Pulmonary artery endothelial cell (primary cell): ENCODE results near the gene SSTR5. TPM values are rescaled to one million over a fixed set of nuclear protein-coding genes. Genes with fewer than 3 reads are reported as not detected.

ENCODE experiments used
- DNase-seq: peaks from one replicate; pipeline ENCODE4 v3.0.0-alpha.2; 2011; ENCODE audit warnings: low read depth, low spot score
- total RNA-seq: library from RNA; depleted of rRNA; stranded (reverse); fragments of >200 nt; gene quantifications from 2 replicates; pipeline ENCODE4 v1.2.3, GENCODE V29; 2014

Gene SSTR5
- total RNA-seq, 1 donor from 2014 or later, result 0.07 TPM

DNA sequence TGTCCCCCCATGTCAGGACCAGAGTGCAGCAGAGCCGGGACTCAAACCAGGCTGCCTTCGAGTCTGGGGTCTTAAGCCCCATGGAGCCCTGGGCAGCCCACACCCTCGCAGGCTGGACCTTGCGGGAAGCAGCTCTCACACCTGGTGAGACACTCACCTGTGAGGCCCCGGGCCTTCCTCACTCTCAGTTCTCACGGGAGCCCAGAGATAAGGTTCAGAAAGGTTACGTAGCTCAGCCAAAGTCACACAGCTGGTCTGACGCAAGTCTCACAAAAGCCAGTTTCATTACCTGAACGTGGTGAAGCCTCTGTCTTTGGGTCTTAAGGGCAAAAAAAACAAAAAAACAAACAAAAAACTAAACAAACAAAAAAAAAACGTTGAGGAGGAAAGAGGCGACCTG, 32.8 kb upstream of the SSTR5 start:
- no peak for DNase-seq

GRCh38 chr16:1040346-1040745, 32.2 kb upstream of the SSTR5 start:
- no peak for DNase-seq

DNA sequence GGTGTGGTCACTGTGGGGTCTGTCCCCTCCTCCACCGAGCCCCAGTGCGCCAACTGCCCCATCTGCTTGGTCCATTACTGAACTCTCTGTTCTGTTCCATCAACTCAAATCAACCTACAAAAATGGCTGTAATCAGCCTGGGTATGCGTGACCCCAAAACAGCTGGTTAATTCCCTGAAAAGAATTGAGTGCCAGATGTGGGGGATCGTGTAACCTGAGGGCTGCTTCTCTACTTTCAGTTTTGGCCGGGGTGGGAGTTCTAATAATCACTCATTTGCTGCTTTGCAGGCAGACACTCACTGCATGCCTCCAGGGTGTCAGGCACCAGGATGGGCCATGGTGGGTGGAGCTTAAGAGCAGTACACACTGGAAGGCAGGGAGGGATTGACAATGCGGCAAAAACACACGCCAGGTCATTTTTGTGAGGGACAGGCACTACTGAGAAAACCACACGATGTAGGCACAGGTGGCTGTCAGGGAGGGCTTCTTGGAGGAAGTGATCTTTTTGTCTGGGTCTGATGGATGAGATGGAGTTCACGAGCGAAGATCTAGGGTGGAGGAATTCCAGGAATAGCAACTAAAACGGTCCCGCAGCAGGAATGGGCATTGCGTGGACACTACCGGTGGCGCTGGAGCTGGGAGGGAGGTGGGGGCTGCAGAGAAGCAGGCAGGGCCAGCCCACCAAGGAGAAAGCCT, 30.4 kb upstream of the SSTR5 start:
- no peak for DNase-seq

GRCh38 chr16:1042866-1043265, 29.7 kb upstream of the SSTR5 start:
- no peak for DNase-seq

- no peak for DNase-seq
Measured at GRCh38 chr16:1043881-1044451, 28.6 kb upstream of the SSTR5 start.

DNA sequence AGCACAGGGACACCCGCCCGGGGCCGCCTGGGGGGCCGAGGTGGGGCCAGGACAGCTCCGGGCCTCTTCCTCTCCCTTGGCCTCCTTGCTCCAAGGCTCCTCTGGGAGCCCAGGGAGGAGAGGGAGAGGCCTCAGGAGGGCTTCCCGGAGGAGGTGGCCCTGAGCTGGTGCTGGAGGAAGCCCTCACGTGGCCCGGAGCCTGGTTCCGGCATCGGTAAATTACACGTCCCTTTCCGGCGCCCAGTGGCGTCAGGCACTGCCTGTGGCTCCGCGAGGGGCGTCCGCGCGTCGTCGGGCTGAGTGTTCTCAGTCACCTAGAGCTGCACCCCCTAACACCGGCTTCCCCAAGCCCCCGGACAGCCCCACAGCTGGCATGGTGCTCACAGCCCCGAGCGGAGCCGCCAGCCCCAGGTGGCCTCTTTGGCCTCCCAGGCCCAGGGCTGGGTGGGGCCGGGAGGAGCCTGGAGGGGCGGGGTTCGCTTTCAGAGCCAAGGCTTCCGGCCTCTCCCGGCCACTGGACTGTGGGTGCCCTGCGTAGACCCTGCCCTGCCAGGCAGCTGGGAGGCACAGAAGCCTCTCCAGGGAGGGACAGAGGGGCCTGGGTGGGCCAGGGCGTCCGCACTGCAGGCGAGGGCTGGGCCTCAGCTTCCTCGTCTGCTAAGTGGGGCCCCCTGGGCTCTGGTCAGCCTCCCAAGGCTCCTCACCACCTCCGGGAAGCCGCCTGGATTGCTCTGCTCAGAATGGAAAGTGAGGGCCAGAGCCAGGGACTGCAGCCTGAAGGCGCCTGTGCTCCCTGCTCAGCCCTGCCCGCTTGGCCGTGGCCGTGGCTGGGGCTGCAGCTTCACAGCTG, 27.9 kb upstream of the SSTR5 start:
- DNase-seq, result no peak

DNA sequence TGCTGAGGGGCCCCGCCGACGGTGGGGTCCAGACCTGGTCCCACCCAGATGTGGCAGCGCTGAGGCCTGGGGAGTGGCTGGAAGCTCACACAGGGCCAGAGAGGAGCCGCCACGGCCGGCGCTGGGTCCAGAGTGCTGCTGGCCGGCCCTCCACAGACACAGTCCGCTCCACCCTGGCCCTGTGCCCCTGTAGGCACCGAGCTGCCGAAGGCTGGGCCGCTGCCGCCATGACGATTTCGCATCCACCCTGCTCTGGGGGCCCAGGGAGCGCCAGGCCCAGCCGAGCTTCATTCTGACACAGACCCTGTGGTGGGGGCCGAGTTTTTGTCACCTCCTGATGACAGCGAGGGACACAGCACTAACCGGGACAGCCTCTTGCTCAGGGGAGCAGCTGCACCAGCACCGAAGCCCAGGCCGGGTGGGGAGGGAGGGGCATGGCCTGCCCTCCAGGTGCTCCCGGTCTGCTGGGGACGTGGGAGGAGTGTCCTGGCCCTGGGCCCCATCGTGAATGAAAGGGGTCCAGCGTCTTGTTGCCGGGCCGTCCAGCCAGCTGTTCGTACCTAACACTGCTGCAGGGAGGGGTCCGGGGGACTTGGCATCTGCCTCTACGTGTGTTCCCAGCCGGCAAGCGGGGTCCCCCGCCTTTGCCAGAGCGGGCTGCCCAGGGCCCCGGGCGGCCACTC, 27.1 kb upstream of the SSTR5 start:
- DNase-seq, result no peak

DNA sequence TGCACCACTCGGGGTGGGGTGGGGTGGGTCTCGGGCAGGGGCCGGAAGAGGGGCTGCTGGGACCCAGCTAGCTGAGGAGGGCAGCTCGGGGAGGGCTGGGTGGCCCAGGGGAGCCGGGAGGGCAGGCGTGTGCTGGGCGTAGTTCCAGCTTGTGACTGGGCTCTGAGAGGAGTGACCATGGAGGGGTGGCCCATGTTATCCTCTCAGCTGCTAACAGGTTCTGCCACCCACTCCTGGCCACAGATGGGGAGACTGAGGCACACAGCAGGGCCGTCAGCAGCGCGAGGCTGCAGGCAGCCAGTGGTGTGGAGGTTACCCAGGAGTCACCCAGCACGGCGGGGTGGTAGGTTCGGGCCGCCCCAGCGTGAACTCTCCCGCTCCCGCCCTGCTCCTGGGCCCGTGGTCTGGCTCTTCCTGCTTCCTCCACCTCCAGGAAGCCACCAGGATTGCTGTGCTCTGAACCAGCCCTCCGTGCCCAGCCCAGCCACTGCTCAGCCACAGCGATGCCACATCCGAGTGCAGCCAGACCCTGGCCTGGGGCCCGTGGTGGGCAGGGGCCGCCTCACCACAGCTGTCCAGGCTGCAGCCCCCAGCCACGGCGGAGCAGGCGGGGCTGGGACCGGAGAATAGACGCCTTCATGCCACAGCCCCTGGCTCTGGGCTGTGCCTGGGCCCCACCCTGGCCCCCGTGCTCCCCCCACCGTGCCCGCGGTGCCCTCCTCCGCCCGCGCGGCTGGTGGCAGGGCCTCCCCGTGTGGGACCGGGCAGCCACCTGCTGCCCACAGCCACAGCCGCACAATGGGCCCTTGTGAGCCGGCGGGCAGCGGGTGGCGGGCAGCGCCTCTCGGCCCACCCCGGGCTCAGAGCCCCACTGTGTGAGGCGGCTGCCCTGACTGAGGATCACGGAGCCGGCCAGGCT, 26.3 kb upstream of the SSTR5 start:
- DNase-seq, result no peak

DNA sequence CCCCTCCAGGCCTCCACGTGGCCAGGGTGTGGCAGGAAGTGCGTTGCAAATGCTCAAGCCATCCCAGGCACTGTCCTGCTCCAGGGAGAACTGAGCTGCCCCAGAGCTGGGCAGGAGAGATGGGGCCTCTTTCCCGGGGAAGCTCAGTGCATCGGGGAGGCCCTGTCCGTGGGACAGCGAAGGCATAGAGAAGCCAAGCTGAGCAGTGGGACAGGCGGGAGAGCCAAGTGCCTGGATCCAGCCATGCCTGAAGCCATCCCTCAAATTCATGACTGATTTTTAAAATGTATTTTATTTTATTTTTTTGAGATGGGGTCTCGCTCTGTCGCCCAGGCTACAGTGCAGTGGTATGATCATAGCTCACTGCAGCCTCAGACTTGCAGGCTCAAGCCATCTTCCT, 25.4 kb upstream of the SSTR5 start:
- DNase-seq, result no peak

DNA sequence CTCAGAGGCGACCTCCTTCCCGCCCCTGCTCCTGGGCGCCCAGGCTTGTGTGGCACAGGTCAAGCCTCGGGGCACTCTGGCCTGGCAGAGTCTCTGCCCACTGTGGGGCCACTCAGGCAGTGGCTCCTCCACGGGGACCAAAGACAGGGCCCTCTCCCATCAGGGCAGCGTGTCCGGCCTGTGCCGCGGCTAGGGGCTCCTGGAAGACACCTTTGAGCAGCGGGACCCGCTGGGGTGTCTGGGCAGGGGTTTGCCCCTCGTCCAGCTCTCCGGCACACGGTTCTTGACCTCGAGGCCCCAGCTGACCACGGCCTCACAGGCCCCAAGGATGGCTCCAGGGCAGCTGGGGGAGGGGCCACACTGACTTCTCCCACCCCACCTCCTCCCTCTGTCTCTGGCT, 24.7 kb upstream of the SSTR5 start:
- DNase-seq, result no peak

DNA sequence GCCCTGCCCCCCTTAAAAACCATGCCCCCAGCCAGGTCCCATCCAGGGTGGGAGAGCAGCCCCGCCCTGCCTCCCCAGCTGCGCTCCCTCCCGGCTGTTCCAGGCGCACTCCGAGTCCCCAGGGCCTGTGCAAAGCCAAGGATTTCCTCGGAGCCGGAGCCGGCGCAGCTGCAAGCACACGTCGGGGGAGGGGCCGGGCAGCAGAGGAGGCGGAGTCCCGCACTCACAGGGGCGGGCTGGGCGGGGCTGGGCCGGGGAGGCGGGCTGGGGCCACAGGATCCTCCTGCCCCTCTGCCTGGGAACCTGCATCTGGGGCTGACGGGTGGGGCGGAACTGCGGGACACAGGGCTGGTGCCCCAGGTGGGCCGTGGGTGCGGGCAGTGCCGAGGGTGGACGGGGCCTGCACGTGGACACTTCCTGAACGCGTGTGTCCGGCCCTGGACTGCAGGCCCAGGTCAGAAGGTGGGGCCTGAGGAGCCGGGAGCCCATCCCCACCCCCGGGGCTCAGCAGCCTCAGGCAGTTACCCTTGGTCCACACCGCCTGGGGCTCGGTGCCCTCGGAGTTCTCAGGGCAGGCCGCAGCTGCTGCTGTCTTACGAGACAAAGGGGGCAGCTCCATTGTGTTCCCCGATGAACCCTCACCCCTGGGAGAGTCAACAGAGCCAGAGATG, 24.0 kb upstream of the SSTR5 start:
- DNase-seq, result no peak

DNA sequence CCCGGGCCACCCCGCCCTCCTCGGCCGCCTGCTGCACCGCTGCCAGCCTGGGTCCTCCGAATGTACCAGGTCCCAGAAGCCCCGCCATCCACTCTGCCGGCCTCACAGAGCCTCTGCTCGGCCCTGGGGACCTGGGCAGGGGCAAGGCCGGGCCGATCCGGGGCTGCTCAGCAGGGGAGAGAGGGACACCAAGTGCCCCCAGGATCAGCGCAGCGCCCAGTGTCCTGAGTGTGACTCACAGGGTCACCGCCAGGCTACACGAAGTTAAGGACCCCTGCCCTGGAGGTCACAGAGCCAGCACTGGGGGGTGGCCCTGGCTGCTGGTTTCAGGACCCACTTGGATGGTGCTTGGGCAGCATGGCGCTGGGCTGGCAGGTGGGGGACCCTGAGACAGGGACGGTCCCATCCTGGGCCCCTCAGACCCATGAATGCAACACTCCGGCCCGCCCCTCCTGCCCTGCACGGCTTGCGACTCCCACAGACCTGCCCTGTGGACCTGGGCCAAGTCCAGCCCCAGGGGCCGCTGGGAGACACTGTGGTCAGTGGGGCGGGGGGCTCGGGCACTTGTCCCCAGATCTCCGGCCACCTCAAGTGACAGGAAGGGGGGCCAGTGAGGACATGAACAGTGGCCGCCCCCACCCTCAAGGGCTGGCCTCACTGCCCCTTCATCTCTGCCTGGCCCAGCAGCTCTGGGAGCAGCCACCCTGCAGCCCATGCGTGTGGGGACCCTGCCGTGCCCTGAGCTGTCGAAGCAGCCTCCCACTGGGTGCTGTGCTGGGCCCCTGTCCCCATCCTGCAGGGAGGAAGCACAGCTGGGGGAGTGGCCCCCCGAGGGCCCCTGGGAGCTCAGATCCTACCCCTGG, 23.2 kb upstream of the SSTR5 start:
- DNase-seq, result no peak

DNA sequence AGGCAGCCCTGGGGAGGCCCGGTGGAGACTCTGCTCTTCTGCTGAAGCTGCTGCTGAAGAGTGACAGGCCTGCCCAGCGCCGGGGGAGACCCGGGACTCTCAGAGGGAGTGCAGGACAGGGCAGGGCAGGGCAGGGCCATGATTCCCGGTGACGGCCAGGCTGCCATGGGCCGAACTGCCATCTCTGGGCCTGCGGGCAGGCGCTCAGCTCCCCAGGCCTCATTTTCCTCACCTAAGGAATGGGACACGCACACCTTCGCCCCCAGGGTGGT, 22.6 kb upstream of the SSTR5 start:
- DNase-seq, result no peak

- no peak for DNase-seq
Measured at GRCh38 chr16:1050516-1050915, 22.0 kb upstream of the SSTR5 start.

- no peak for DNase-seq
Measured at GRCh38 chr16:1050921-1051320, 21.6 kb upstream of the SSTR5 start.

DNA sequence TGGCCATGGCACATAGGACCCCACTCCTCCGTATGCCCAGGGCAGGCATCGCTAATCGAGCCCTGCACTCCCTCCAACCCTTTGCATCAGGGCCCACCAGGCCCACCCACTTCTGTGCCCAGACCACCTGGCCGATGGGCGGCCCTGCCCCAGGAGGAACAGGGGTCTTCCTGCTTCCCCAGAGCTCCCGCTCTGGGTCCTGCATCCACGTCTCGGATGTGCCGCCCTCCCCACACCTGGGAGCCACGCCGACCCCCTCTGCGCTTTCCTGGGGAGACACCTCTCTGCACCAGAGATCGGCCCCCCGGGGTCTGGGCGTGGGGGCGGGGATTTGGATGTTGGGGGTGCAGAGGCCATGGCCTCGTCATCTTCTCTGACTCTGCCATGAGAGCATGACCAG, 21.1 kb upstream of the SSTR5 start:
- no peak for DNase-seq

GRCh38 chr16:1052721-1053120, 19.8 kb upstream of the SSTR5 start:
- no peak for DNase-seq

DNA sequence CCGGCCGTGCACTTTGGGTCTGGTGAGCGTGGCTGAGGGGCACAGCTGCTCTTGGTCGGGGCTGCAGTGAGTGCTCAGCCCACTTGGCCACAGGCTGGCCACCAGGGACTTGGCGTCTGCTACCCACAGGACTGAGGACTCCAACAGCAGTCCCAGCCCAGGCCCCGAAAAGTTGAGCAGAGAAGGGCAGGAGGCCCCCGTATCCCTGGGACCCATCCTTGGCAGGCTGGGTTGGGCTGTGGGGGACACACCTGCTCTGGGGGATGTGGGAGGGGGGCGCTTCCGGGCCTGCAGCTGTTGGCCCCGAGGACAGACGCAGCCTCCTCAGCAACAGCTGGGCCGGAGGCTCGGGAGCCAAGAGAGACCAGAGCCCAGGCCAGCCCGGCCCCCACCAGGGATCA, 19.4 kb upstream of the SSTR5 start:
- DNase-seq, result no peak

- no peak for DNase-seq
Measured at GRCh38 chr16:1053700-1054368, 18.7 kb upstream of the SSTR5 start.
